Lower leg skin (tissue), 3 donors: ENCODE results near the gene GLOD5.

ENCODE experiments used
- POLR2A ChIP-seq, 2 donors: fragments of 450-650 bp; IDR thresholded peaks; one replicate each; pipeline ENCODE4 v1.6.1; 2016 to 2017; ENCODE audit warnings: antibody characterized with exemption in 2 of 2, mild to moderate bottlenecking in 1 of 2, moderate library complexity in 1 of 2
- TF ChIP-seq, protein P1 (sequence below), 3 donors: fragments of 450-650 bp; IDR thresholded peaks; one replicate each; pipeline ENCODE4 v1.5.1; 2016; ENCODE audit warnings: antibody characterized with exemption in 3 of 3, mild to moderate bottlenecking in 3 of 3, moderate library complexity in 2 of 3

DNA sequence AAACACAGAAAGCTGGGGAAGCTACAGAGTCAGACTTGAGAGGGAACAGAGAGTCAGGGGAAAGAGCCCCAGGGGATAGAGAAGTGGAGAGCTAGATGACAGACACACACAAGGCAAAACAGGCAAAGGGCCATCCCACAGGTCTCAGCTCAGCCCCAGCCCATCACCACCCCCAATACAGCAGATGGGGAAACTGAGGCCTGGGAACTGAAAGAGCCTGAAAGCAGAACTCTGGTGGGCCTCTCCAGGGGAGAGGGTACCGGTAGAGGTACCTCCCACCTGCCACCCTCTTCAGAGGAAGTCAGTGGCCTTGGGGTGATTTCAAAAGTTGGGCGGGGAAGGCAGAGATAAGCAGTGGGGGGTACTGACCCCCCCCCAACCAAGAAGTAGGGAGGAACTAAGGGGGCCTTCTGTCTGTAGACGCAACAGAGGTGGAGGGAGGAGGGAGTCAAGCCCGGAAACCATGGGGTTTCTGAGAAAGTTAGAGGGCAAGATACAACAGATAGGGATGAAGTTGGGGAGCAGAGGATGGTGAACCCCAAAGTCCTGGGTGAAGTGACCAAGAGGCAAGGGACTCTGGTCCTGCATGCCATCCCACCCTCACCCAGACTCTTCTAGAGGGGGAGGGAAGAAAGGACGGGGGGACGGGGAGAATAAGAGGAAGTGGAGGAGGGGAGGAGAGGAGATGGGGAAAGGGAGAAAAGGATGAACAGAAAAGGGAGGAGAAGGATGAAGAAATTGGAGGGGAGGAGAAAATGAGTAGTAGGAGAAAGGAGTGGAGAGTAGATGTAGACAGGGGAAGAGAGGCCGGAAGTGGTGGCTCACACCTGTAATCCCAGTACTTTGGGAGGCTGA is 28.0 kb downstream of the GLOD5 start:
- TF ChIP-seq, protein P1, sequence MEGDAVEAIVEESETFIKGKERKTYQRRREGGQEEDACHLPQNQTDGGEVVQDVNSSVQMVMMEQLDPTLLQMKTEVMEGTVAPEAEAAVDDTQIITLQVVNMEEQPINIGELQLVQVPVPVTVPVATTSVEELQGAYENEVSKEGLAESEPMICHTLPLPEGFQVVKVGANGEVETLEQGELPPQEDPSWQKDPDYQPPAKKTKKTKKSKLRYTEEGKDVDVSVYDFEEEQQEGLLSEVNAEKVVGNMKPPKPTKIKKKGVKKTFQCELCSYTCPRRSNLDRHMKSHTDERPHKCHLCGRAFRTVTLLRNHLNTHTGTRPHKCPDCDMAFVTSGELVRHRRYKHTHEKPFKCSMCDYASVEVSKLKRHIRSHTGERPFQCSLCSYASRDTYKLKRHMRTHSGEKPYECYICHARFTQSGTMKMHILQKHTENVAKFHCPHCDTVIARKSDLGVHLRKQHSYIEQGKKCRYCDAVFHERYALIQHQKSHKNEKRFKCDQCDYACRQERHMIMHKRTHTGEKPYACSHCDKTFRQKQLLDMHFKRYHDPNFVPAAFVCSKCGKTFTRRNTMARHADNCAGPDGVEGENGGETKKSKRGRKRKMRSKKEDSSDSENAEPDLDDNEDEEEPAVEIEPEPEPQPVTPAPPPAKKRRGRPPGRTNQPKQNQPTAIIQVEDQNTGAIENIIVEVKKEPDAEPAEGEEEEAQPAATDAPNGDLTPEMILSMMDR (IDR thresholded peaks at IDR 0.05): no peak
- no peak for TF ChIP-seq POLR2A (IDR thresholded peaks at IDR 0.05)
